Measurements from ENCODE around the gene RASSF4. TPM values are rescaled to one million over a fixed set of nuclear protein-coding genes. Genes with fewer than 3 reads are reported as not detected.

Gene RASSF4
- total and polyA plus RNA-seq, 4 donors = 32.5 to 87.9 (median 56.8) TPM

DNA sequence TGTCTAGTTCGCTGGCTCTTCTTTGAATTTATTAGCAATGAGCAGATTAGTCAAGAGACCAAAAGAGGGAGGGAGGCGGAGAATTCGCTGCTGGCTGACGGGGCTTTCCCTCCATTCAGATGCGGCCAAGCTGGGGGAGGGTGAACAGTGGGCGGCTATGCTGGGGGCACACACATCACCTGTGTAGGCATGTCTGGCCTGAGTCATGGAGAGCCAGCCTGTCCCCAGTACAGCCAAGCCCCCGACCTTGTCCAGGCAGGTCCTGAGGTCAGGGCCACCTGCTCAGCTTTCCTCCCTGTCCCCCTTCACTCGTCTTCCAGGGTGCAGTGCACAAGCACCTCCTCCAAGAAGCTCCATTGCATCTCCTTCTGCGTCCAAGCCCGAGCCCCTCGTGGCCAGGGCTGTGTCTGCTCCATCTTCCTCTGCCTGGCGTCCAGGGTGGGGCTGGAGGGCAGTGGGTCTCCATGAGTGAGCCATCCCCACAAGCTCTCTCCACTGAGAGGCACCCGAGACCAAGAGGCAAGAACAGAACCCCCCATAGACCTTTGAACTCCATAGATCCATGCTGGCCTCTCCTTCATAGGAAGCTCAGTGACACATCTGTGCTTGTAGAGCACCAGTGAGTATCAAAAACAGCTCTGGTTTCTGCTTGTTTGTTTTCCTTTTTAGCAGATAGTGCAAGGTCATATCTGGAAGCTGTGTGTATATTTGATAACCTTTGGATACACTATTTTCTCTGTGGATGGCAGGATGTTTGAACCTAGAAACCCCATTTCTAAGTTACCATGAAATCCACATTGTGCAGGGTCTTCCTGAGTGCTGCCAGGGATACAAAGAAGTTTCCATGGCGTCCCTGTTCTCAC is 20.9 kb downstream of the RASSF4 start:
- H3K4me1 ChIP-seq (ENCODE audit: control insufficient read depth, insufficient read depth, low read length) = peaks cover 79% of the 10 kb centered on the region
- no peak overlapping the region for H3K4me3 ChIP-seq (ENCODE audit: low read depth, low read length)
- H3K9me3 ChIP-seq (ENCODE audit: control insufficient read depth, insufficient read depth, low read length) = no peaks in the 10 kb centered on the region
- H3K36me3 ChIP-seq (ENCODE audit: control insufficient read depth, insufficient read depth, low read length) = peaks cover 67% of the 10 kb centered on the region
- 78% methylated on average over 14 of the region's 14 CpGs for WGBS (ENCODE audit: insufficient coverage)
- no peaks in the 10 kb centered on the region for H3K27me3 ChIP-seq (ENCODE audit: control insufficient read depth, insufficient read depth, low read length)
- no peak for DNase-seq (ENCODE audit: low read depth in 4 of 6, low spot score in 6 of 6)
- H3K27ac ChIP-seq (ENCODE audit: low read depth, low read length) = peak overlapping the region; percentile 71

DNA sequence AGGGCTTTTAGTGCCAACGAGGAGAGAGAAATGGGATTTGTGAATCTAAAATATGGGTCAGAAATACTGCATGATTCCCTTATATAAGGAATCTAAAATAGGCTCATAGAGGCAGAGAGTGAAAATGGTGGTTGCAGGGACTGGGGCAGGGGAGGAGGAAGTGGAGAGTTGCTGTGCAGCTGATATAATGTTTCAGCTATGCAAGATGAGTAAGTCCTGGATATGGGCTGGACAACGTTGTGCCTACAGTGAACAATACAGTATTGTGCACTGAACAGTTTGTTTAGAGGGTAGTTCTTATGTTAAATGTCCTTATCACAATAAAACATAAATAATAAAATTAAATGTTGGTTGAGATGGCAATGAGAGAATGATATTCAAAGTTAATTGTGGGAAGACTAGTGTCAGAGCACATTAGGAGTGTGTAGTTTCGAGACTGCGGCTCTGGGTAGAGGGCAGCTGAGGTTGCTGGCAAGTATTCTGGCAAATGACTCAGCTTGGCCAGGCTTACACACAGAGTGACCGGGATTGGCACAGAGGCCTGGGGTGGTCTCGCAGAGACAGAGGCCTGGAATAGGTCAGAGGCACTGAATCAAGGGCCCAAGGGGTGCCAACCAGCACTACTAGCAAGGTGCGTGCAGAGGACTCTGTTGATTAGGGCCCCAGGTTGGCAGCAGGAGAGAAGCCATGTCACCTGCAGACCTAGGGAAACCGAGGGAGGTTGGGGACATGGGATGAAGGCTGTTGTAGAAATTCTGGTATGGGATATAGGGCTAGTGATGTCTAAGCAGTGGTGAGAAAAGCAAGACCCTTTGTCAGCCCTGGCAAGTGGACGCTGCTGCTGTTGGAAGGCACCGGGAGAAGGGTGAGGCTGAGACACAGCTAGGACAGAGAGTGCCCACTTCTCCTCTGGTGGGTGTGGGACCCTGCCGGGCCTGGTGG is 21.8 kb downstream of the RASSF4 start:
- no peaks in the 10 kb centered on the region for H3K9me3 ChIP-seq (ENCODE audit: control insufficient read depth, insufficient read depth, low read length)
- H3K27ac ChIP-seq (ENCODE audit: low read depth, low read length) = peak overlapping the region; percentile 71
- H3K4me1 ChIP-seq (ENCODE audit: control insufficient read depth, insufficient read depth, low read length) = peaks cover 75% of the 10 kb centered on the region
- DNase-seq (ENCODE audit: low read depth in 4 of 6, low spot score in 6 of 6) = peak in 2 of 6 donors; percentile 35 to 57
- no peak overlapping the region for H3K4me3 ChIP-seq (ENCODE audit: low read depth, low read length)
- peaks cover 67% of the 10 kb centered on the region for H3K36me3 ChIP-seq (ENCODE audit: control insufficient read depth, insufficient read depth, low read length)
- 62% methylated on average over 10 of the region's 11 CpGs for WGBS (ENCODE audit: insufficient coverage)
- H3K27me3 ChIP-seq (ENCODE audit: control insufficient read depth, insufficient read depth, low read length) = no peaks in the 10 kb centered on the region

DNA sequence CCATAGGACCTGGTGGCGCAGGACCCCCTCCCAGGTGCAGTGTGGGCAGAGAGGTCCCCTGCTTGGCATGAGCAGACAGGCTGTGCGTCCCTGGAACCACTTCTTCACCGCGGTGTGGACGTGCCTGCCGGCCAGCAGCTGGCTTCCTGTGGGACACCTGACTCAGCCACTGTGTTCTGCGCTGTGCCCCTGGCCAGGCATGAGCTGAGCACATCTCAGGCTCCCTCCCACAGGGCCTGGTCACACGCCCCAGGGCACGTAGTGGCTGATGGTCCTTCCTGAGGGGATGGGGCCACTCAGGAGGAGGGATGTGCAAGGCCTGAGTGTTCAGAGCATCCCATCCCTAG is 22.5 kb downstream of the RASSF4 start:
- Histone ChIP-seq H3K9me3 (ENCODE audit: control insufficient read depth, insufficient read depth, low read length) (no peaks in the 10 kb centered on the region), H3K4me3 (ENCODE audit: low read depth, low read length) (no peak overlapping the region), H3K36me3 (ENCODE audit: control insufficient read depth, insufficient read depth, low read length) (peaks cover 63% of the 10 kb centered on the region), H3K4me1 (ENCODE audit: control insufficient read depth, insufficient read depth, low read length) (peaks cover 69% of the 10 kb centered on the region), H3K27ac (ENCODE audit: low read depth, low read length) (peak overlapping the region; percentile 71), H3K27me3 (ENCODE audit: control insufficient read depth, insufficient read depth, low read length) (no peaks in the 10 kb centered on the region)
- no peak for DNase-seq (ENCODE audit: low read depth in 4 of 6, low spot score in 6 of 6)
- WGBS (ENCODE audit: insufficient coverage) = 78% methylated on average over 8 of the region's 9 CpGs

DNA sequence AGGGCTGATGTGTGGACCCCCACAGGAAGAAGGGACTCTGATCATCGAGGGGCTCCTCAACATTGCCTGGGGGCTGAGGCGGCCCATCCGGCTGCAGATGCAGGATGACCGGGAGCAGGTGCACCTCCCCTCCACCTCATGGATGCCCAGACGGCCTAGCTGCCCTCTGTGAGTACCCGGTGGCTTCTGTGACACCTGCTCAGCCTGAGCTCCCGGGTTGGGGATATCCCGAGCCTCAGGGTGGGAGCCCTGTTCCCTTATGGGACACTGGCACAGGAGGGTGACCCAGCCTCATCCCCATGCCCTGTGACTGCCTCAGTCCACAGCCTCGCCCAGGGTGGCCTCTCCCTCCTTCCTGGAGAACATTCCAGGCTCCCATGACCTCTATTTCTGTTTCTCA is 22.9 kb downstream of the RASSF4 start:
- 84% methylated on average over 9 of the region's 9 CpGs for WGBS (ENCODE audit: insufficient coverage)
- peaks cover 65% of the 10 kb centered on the region for H3K4me1 ChIP-seq (ENCODE audit: control insufficient read depth, insufficient read depth, low read length)
- no peaks in the 10 kb centered on the region for H3K27me3 ChIP-seq (ENCODE audit: control insufficient read depth, insufficient read depth, low read length)
- H3K4me3 ChIP-seq (ENCODE audit: low read depth, low read length) = no peak overlapping the region
- DNase-seq (ENCODE audit: low read depth in 4 of 6, low spot score in 6 of 6) = no peak
- H3K9me3 ChIP-seq (ENCODE audit: control insufficient read depth, insufficient read depth, low read length) = no peaks in the 10 kb centered on the region
- peaks cover 59% of the 10 kb centered on the region for H3K36me3 ChIP-seq (ENCODE audit: control insufficient read depth, insufficient read depth, low read length)
- H3K27ac ChIP-seq (ENCODE audit: low read depth, low read length) = no peak overlapping the region

DNA sequence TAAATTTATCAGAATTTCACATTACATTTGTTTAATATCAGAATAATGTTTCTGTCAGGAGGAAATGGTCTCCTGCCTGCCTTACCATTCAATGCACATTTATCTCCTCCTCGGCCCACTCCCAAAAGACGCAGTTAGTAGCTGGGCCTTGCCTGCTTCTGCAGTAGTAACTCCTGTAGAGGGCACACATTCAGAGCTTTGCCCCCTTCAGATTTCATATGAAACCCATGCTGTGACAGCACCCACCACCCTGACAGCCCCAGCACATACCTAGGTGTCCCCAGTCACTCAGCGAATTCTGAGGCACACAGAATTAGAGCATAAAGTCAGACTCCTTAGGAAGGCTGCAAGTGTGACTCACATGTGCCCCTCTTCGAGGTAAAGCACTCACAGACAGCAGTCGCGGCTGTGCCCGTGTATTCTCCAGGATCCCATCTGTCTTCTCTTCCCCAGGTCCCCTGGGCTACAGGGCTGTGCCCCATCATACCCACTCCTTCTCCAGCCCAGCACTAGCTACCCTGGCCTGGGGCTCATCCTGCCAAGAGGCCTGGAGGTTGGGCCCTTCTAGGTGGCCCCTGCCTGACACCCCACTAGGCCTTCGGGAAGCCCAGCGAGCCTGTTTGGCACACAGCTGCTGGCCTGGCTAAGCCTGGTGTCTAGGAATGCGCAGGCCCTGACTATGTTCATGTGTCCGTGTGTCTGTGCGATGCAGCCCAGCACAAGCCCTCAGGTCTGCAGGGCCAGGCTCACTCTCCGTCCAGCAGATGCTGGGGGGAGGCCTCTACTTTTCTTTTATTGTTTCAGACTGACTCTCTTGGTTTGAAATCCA is 23.7 kb downstream of the RASSF4 start:
- peaks cover 54% of the 10 kb centered on the region for H3K36me3 ChIP-seq (ENCODE audit: control insufficient read depth, insufficient read depth, low read length)
- H3K4me1 ChIP-seq (ENCODE audit: control insufficient read depth, insufficient read depth, low read length) = peaks cover 57% of the 10 kb centered on the region
- no peak overlapping the region for H3K4me3 ChIP-seq (ENCODE audit: low read depth, low read length)
- no peak for DNase-seq (ENCODE audit: low read depth in 4 of 6, low spot score in 6 of 6)
- 79% methylated on average over 13 of the region's 13 CpGs for whole genome bisulfite sequencing (ENCODE audit: insufficient coverage)
- H3K27ac ChIP-seq (ENCODE audit: low read depth, low read length) = no peak overlapping the region
- H3K27me3 ChIP-seq (ENCODE audit: control insufficient read depth, insufficient read depth, low read length) = no peaks in the 10 kb centered on the region
- no peaks in the 10 kb centered on the region for H3K9me3 ChIP-seq (ENCODE audit: control insufficient read depth, insufficient read depth, low read length)

DNA sequence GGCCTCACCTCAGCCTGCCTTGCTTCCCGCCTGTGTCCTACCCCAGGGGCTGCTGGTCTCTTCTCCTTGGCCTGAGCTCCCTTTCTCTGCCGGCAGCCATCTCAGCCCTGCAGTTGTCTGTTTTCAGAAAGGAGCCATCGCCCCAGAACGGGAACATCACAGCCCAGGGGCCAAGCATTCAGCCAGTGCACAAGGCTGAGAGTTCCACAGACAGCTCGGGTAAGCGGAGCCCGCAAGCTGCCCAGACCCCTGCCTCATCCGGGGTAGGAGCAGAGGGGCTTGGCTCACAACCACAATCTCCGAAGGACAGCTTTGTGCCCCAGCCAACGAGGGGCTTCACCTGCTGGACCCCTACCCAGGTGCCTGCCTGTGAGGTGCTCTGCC is 24.3 kb downstream of the RASSF4 start:
- 81% methylated on average over 10 of the region's 10 CpGs for WGBS (ENCODE audit: insufficient coverage)
- no peak for DNase-seq (ENCODE audit: low read depth in 4 of 6, low spot score in 6 of 6)
- H3K4me3 ChIP-seq (ENCODE audit: low read depth, low read length) = no peak overlapping the region
- H3K36me3 ChIP-seq (ENCODE audit: control insufficient read depth, insufficient read depth, low read length) = peaks cover 49% of the 10 kb centered on the region
- H3K27ac ChIP-seq (ENCODE audit: low read depth, low read length) = no peak overlapping the region
- H3K4me1 ChIP-seq (ENCODE audit: control insufficient read depth, insufficient read depth, low read length) = peaks cover 51% of the 10 kb centered on the region
- no peaks in the 10 kb centered on the region for H3K9me3 ChIP-seq (ENCODE audit: control insufficient read depth, insufficient read depth, low read length)
- H3K27me3 ChIP-seq (ENCODE audit: control insufficient read depth, insufficient read depth, low read length) = no peaks in the 10 kb centered on the region

DNA sequence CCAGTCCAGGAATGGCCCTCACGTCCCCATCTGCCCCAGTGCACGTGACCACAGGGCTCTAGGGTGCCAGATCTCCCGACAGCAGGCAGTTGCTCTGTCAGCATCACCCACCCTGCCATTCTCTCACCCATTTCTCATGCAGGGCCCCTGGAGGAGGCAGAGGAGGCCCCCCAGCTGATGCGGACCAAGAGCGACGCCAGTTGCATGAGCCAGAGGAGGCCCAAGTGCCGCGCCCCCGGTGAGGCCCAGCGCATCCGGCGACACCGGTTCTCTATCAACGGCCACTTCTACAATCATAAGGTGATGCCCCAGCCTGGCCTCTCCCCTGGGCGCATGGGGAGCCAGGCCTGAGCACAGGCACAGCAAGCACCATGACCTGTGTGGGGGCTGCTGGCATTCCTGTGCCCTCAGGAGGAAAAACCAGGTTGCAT is 25.1 kb downstream of the RASSF4 start:
- no peak overlapping the region for H3K4me3 ChIP-seq (ENCODE audit: low read depth, low read length)
- DNase-seq (ENCODE audit: low read depth in 4 of 6, low spot score in 6 of 6) = no peak
- 93% methylated on average over 15 of the region's 15 CpGs for WGBS (ENCODE audit: insufficient coverage)
- no peaks in the 10 kb centered on the region for H3K9me3 ChIP-seq (ENCODE audit: control insufficient read depth, insufficient read depth, low read length)
- H3K27me3 ChIP-seq (ENCODE audit: control insufficient read depth, insufficient read depth, low read length) = no peaks in the 10 kb centered on the region
- peaks cover 48% of the 10 kb centered on the region for H3K36me3 ChIP-seq (ENCODE audit: control insufficient read depth, insufficient read depth, low read length)
- H3K27ac ChIP-seq (ENCODE audit: low read depth, low read length) = no peak overlapping the region
- peaks cover 43% of the 10 kb centered on the region for H3K4me1 ChIP-seq (ENCODE audit: control insufficient read depth, insufficient read depth, low read length)

DNA sequence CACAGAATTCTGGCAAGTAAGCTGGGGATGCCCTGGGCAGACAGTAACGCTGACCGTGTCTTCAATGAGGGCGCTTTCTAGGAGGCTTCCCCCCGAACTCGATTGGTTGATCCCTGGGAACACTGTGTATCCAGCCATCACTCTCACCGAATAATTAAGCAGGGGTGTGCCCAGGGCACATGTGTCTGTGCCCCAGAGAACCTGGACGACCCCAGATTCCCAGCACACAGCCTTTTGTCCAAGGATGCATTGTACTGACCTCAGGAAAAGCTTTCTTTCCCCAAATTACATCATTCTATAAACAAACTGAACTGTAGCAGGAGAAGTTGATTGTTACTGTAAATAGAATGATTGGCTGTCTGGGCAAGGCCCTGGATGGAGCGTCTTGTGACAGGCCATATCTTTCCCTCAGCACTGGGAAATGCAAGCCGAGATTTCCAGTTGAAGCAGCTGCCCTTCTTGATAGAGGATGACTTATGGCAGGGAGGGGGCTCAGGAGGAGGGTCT is 25.6 kb downstream of the RASSF4 start:
- H3K4me3 ChIP-seq (ENCODE audit: low read depth, low read length) = no peak overlapping the region
- no peaks in the 10 kb centered on the region for H3K9me3 ChIP-seq (ENCODE audit: control insufficient read depth, insufficient read depth, low read length)
- no peak overlapping the region for H3K27ac ChIP-seq (ENCODE audit: low read depth, low read length)
- 83% methylated on average over 8 of the region's 9 CpGs for WGBS (ENCODE audit: insufficient coverage)
- peaks cover 39% of the 10 kb centered on the region for H3K4me1 ChIP-seq (ENCODE audit: control insufficient read depth, insufficient read depth, low read length)
- no peaks in the 10 kb centered on the region for H3K27me3 ChIP-seq (ENCODE audit: control insufficient read depth, insufficient read depth, low read length)
- no peak for DNase-seq (ENCODE audit: low read depth in 4 of 6, low spot score in 6 of 6)
- peaks cover 50% of the 10 kb centered on the region for H3K36me3 ChIP-seq (ENCODE audit: control insufficient read depth, insufficient read depth, low read length)

DNA sequence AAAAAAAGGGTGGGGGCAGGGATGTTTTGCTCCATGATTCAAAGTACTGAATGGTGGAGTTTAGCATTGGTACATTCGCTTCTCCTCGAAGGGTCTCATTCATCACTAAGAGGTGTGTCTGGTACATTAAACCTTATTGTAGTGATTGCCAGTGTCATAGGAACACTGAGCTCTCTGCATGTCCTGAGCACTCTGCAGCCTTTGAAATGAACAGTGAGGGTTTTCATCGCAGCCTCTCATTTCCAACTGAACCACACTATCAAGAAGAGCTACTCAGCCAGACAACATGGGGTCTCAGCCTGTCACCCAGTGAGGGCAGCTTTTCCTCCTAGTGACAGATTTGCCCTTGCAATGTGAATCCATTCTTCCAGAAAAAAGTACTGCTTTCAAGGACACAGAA is 26.6 kb downstream of the RASSF4 start:
- Histone ChIP-seq H3K36me3 (ENCODE audit: control insufficient read depth, insufficient read depth, low read length) (peaks cover 56% of the 10 kb centered on the region), H3K9me3 (ENCODE audit: control insufficient read depth, insufficient read depth, low read length) (no peaks in the 10 kb centered on the region), H3K27me3 (ENCODE audit: control insufficient read depth, insufficient read depth, low read length) (no peaks in the 10 kb centered on the region), H3K27ac (ENCODE audit: low read depth, low read length) (peak overlapping the region; percentile 6), H3K4me3 (ENCODE audit: low read depth, low read length) (no peak overlapping the region), H3K4me1 (ENCODE audit: control insufficient read depth, insufficient read depth, low read length) (peaks cover 41% of the 10 kb centered on the region)
- DNase-seq (ENCODE audit: low read depth in 4 of 6, low spot score in 6 of 6) = no peak
- 80% methylated on average over 1 of the region's 3 CpGs for WGBS (ENCODE audit: insufficient coverage)
